Smooth muscle cell (in vitro differentiated cells): ENCODE data around the gene ITPRIPL1. TPM values are rescaled to one million over a fixed set of nuclear protein-coding genes. Genes with fewer than 3 reads are reported as not detected.

Source experiments
- DNase-seq: peaks from one replicate; lab custom pipeline; 2025; ENCODE audit not compliant: unreplicated experiment; lab: John Stamatoyannopoulos, UW
- H2AFZ ChIP-seq: fragments of 200-600 bp; sonication (generic); 2 replicates; pipeline ENCODE4 v1.6.0; 2016; ENCODE audit warnings: antibody characterized with exemption, low read depth, mild to moderate bottlenecking
- H3F3A ChIP-seq: fragments of 200-600 bp; sonication (generic); 2 replicates; pipeline ENCODE4 v1.6.0; 2017; ENCODE audit warnings: antibody characterized with exemption, low read depth
- H3K27ac ChIP-seq: fragments of 200-600 bp; sonication (generic); 2 replicates; pipeline ENCODE4 v1.5.1; 2016; ENCODE audit warnings: low read depth, mild to moderate bottlenecking
- H3K27me3 ChIP-seq: fragments of 200-600 bp; sonication (generic); 2 replicates; pipeline ENCODE4 v1.6.1; 2016; ENCODE audit warnings: low read depth, mild to moderate bottlenecking
- H3K36me3 ChIP-seq: fragments of 200-600 bp; sonication (generic); 2 replicates; pipeline ENCODE4 v1.5.1; 2016; ENCODE audit warnings: low read depth
- H3K4me1 ChIP-seq: fragments of 200-600 bp; sonication (generic); 2 replicates; pipeline ENCODE4 v1.5.1; 2016; ENCODE audit warnings: low read depth
- H3K4me2 ChIP-seq: fragments of 200-600 bp; sonication (generic); 2 replicates; pipeline ENCODE4 v1.6.0; 2016; ENCODE audit warnings: mild to moderate bottlenecking
- H3K4me3 ChIP-seq: fragments of 200-600 bp; sonication (generic); 2 replicates; pipeline ENCODE4 v1.5.1; 2016; ENCODE audit warnings: mild to moderate bottlenecking
- H3K79me2 ChIP-seq: fragments of 200-600 bp; sonication (generic); 2 replicates; pipeline ENCODE4 v1.6.0; 2016; ENCODE audit warnings: low read depth, mild to moderate bottlenecking
- H3K9ac ChIP-seq: fragments of 200-600 bp; sonication (generic); 2 replicates; pipeline ENCODE4 v1.6.0; 2016; ENCODE audit warnings: low read depth
- H3K9me3 ChIP-seq: fragments of 200-600 bp; sonication (generic); replicated peaks from 2 replicates; pipeline ENCODE4 v1.5.1; 2016; ENCODE audit warnings: low read depth
- H4K20me1 ChIP-seq: fragments of 200-600 bp; sonication (generic); 2 replicates; pipeline ENCODE4 v1.6.0; 2016; ENCODE audit warnings: low read depth
- WGBS: methylation state at CpG from one replicate; pipeline ENCODE4 v1.1.7; 2016; ENCODE audit warnings: low lambda C conversion rate; 5-methylcytosine and 5-hydroxymethylcytosine counted together
- polyA plus RNA-seq: library from polyadenylated mRNA; unstranded; fragments of >200 nt; fragmentation: Nextera tagmentation; extraction: Ambion mirVana; gene quantifications from 2 replicates; pipeline ENCODE4 v1.2.1, GENCODE V29; 2016
- total RNA-seq: library from RNA; depleted of rRNA; stranded (reverse); fragments of >200 nt; gene quantifications from 2 replicates; pipeline ENCODE4 v1.2.3, GENCODE V29; 2014
- TF ChIP-seq, protein P1 (sequence below): fragments of 200-600 bp; sonication (generic); IDR thresholded peaks from 2 replicates; pipeline ENCODE4 v1.5.1; 2017; ENCODE audit warnings: borderline replicate concordance, mild to moderate bottlenecking, antibody characterized with exemption; ENCODE audit not compliant: insufficient read depth, poor library complexity, severe bottlenecking

ITPRIPL1 gene
- total and polyA plus RNA-seq, 2 experiments from 2014 or later = 3.5 to 4.3 TPM

DNA sequence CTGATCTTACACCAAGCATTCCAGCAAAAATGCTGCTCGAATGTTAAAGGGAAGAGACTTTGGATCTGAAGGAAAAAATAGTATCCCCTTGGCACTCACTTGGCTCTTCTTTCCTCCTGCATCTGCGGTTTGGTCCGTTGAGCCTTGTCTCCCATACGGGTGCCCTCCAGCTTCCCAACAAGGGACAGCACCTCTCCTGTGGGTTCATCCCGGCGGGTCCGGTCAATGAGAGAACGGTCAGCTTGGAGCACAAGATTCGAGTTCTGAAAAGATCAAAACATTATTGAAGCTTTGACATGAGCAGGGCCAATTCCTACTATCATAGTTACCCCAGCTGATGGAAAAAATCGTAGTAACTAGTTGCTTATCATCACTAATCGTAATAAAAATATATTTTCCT is 20.5 kb upstream of the ITPRIPL1 start:
- H3K4me2 ChIP-seq = peak overlapping the region; percentile 84
- no peaks in the 10 kb centered on the region for H3K27me3 ChIP-seq
- H3K79me2 ChIP-seq = peaks cover 27% of the 10 kb centered on the region
- H2AFZ ChIP-seq = peak overlapping the region; percentile 92
- peak overlapping the region; percentile 98 for H3K4me3 ChIP-seq
- peaks cover 32% of the 10 kb centered on the region for H4K20me1 ChIP-seq
- peak overlapping the region; percentile 59 for H3K27ac ChIP-seq
- 67% methylated on average over 11 of the region's 11 CpGs for WGBS
- H3K4me1 ChIP-seq = peaks cover 13% of the 10 kb centered on the region
- H3K9me3 ChIP-seq = no peaks in the 10 kb centered on the region
- no peaks in the 10 kb centered on the region for H3F3A ChIP-seq
- TF ChIP-seq, protein P1, sequence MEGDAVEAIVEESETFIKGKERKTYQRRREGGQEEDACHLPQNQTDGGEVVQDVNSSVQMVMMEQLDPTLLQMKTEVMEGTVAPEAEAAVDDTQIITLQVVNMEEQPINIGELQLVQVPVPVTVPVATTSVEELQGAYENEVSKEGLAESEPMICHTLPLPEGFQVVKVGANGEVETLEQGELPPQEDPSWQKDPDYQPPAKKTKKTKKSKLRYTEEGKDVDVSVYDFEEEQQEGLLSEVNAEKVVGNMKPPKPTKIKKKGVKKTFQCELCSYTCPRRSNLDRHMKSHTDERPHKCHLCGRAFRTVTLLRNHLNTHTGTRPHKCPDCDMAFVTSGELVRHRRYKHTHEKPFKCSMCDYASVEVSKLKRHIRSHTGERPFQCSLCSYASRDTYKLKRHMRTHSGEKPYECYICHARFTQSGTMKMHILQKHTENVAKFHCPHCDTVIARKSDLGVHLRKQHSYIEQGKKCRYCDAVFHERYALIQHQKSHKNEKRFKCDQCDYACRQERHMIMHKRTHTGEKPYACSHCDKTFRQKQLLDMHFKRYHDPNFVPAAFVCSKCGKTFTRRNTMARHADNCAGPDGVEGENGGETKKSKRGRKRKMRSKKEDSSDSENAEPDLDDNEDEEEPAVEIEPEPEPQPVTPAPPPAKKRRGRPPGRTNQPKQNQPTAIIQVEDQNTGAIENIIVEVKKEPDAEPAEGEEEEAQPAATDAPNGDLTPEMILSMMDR = no peak
- DNase-seq = no peak
- peaks cover 29% of the 10 kb centered on the region for H3K36me3 ChIP-seq
- H3K9ac ChIP-seq = peak overlapping the region; percentile 87

DNA sequence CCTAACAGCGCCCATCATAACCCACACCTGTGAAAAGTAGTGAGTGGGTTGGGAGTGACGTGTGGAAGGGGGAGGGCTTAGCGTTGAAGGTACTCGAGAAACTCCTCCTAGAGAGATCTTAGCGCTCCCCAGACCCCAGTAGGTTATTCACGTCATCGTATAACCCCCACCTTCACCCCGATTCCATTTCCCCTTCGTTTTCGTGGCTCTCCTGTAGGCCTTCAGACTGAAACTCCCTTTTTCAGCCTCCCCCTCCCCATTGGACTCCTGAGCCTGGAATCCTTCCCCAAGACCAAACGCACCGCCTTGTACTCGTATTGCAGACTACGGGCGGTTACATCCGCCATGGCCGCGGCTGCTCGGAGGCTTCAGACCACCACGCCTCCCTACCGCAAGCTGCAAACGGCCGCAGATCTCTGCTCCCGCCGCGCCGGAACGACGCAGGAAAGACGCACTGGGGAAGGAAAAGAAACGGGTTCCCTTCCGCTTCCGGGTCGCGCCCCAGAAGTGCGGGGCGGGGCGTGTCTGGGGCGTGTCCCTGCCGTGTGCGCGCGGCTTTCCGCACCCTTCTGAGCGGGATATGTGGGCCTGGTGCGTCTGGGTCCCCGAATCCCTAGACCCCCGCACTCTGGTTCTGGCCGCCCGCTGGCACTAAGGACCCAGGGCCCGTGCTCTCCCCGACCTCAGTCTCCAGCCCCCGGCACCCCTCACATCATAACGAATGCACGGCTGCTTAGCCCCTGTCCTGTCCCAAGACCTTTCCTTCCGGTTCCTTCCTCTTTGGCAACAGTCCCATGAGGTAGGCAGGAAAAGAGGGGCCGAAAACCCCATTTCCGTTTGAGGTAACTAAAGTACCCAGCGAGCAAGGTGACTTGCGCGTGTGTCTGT is 19.8 kb upstream of the ITPRIPL1 start, which contains the start of gene SNRNP200:
TSS of gene SNRNP200 (minus strand) at position 456 of the 888 bp plus-strand sequence. CDS start at position 347, 109 bp downstream.
- 1% methylated on average over 60 of the region's 61 CpGs for WGBS
- H3K4me3 ChIP-seq = peak within 1 kb of the TSS; percentile 98
- TF ChIP-seq, protein P1 = no peak

DNA sequence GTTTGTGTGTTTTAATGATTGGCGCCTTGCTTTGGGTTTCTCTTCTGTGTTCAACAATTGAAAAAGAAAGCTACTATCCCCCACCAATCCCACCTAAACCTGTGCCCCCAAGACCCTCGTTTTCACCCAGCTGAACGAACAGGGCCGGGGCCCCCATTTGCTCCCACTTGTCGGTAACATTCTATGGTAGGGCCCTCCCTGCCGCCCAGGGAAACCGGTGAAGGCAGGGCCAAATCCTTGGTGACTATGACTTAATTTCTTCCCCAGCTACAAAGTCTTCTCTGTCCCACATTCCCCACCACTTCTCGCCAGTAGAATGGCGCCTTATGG is 19.2 kb upstream of the ITPRIPL1 start:
- 21% methylated on average over 9 of the region's 9 CpGs for WGBS
- TF ChIP-seq, protein P1 = no peak
- H3K4me3 ChIP-seq = peak overlapping the region; percentile 98
- H3K79me2 ChIP-seq = peaks cover 27% of the 10 kb centered on the region
- no peaks in the 10 kb centered on the region for H3K9me3 ChIP-seq
- no peak for DNase-seq
- H3K36me3 ChIP-seq = peaks cover 17% of the 10 kb centered on the region
- H3F3A ChIP-seq = no peaks in the 10 kb centered on the region
- H3K4me2 ChIP-seq = peak overlapping the region; percentile 84
- no peaks in the 10 kb centered on the region for H3K27me3 ChIP-seq
- H3K9ac ChIP-seq = peak overlapping the region; percentile 87
- peaks cover 13% of the 10 kb centered on the region for H3K4me1 ChIP-seq
- H4K20me1 ChIP-seq = peaks cover 28% of the 10 kb centered on the region
- peak overlapping the region; percentile 92 for H2AFZ ChIP-seq
- no peak overlapping the region for H3K27ac ChIP-seq

More for the DNA sequence above, 19.8 kb upstream of the ITPRIPL1 start, which contains the start of gene SNRNP200:
- peak within 1 kb of the TSS; percentile 87 for H3K9ac ChIP-seq
- DNase-seq = peak; percentile 39
- no peaks in the 10 kb centered on the region for H3F3A ChIP-seq
- peaks cover 27% of the 10 kb centered on the region for H3K79me2 ChIP-seq
- peaks cover 28% of the 10 kb centered on the region for H4K20me1 ChIP-seq
- peak within 1 kb of the TSS; percentile 84 for H3K4me2 ChIP-seq
- peak within 1 kb of the TSS; percentile 59 for H3K27ac ChIP-seq
- H3K4me1 ChIP-seq = peaks cover 13% of the 10 kb centered on the region
- no peaks in the 10 kb centered on the region for H3K9me3 ChIP-seq
- H3K27me3 ChIP-seq = no peaks in the 10 kb centered on the region
- peak within 1 kb of the TSS; percentile 92 for H2AFZ ChIP-seq
- peaks cover 22% of the 10 kb centered on the region for H3K36me3 ChIP-seq

DNA sequence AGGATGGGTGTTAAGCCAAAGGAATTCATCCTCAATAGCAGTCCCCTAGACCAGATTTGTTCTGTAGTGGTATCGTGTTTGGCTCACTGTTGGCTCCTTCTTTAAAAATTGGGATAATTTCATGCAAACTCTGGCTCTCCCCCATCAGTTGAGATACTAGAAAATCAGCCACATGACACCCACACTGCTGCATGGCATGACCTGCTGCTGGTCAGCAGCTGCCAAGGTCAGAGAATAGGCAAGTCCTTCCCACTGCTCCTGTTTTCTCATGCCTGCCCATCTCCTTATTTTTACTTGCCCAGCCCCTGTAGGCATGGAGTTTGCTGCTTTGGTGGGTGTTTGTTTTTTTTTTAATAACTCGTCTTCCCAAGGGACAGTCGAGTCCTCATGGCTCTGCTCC is 18.7 kb upstream of the ITPRIPL1 start:
- peaks cover 13% of the 10 kb centered on the region for H3K4me1 ChIP-seq
- no peak overlapping the region for H3K9ac ChIP-seq
- peak overlapping the region; percentile 84 for H3K4me2 ChIP-seq
- no peaks in the 10 kb centered on the region for H3K9me3 ChIP-seq
- TF ChIP-seq, protein P1 = no peak
- no peak overlapping the region for H2AFZ ChIP-seq
- peak overlapping the region; percentile 98 for H3K4me3 ChIP-seq
- no peaks in the 10 kb centered on the region for H3F3A ChIP-seq
- peaks cover 23% of the 10 kb centered on the region for H4K20me1 ChIP-seq
- H3K27me3 ChIP-seq = no peaks in the 10 kb centered on the region
- WGBS = 93% methylated on average over 3 of the region's 3 CpGs
- peaks cover 13% of the 10 kb centered on the region for H3K36me3 ChIP-seq
- H3K79me2 ChIP-seq = peaks cover 27% of the 10 kb centered on the region
- DNase-seq = no peak
- H3K27ac ChIP-seq = no peak overlapping the region
